ENCODE data around the gene KDSR.

DNA sequence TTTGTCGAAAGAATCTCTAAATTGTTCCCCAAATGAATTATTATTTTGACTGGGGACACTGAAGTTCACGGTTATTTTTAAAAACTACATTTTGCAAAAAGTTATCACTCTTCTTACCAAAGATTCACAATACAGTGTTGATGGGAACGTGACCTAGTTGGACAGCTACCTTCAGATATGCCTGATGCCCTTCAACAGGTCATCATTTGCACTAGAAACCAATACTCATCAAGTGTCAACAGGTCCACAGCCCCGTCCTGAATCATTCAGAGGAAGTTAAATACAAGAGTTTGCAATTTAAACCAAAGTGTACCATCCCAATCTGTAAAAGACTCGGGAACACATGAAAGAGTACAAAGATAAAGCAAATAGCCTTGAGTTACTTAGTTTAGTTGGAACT lies 75.7 kb downstream of the KDSR start:
- TF ChIP-seq POLR2A (conservative IDR thresholded peaks at IDR 0.05) (no peak), ZNF24 (IDR thresholded peaks at IDR 0.05) (no peak), SAFB2 (IDR thresholded peaks at IDR 0.05; ENCODE audit: borderline replicate concordance, low read depth, low read length, severe bottlenecking) (no peak), ATF7 (IDR thresholded peaks at IDR 0.05) (no peak), OTX1 (CRISPR knock-in tag; IDR thresholded peaks at IDR 0.05) (no peak), SMARCB1 (IDR thresholded peaks at IDR 0.05; ENCODE audit: insufficient read length, low read depth) (no peak)
- TF ChIP-seq, protein P1, sequence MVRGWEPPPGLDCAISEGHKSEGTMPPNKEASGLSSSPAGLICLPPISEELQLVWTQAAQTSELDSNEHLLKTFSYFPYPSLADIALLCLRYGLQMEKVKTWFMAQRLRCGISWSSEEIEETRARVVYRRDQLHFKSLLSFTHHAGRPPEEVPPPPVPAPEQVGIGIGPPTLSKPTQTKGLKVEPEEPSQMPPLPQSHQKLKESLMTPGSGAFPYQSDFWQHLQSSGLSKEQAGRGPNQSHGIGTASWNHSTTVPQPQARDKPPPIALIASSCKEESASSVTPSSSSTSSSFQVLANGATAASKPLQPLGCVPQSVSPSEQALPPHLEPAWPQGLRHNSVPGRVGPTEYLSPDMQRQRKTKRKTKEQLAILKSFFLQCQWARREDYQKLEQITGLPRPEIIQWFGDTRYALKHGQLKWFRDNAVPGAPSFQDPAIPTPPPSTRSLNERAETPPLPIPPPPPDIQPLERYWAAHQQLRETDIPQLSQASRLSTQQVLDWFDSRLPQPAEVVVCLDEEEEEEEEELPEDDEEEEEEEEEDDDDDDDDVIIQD (CRISPR knock-in tag; IDR thresholded peaks at IDR 0.05), result no peak
- TF ChIP-seq, protein P2, sequence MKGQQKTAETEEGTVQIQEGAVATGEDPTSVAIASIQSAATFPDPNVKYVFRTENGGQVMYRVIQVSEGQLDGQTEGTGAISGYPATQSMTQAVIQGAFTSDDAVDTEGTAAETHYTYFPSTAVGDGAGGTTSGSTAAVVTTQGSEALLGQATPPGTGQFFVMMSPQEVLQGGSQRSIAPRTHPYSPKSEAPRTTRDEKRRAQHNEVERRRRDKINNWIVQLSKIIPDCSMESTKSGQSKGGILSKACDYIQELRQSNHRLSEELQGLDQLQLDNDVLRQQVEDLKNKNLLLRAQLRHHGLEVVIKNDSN (CRISPR knock-in tag; IDR thresholded peaks at IDR 0.05), result no peak
- TF ChIP-seq, protein P3, sequence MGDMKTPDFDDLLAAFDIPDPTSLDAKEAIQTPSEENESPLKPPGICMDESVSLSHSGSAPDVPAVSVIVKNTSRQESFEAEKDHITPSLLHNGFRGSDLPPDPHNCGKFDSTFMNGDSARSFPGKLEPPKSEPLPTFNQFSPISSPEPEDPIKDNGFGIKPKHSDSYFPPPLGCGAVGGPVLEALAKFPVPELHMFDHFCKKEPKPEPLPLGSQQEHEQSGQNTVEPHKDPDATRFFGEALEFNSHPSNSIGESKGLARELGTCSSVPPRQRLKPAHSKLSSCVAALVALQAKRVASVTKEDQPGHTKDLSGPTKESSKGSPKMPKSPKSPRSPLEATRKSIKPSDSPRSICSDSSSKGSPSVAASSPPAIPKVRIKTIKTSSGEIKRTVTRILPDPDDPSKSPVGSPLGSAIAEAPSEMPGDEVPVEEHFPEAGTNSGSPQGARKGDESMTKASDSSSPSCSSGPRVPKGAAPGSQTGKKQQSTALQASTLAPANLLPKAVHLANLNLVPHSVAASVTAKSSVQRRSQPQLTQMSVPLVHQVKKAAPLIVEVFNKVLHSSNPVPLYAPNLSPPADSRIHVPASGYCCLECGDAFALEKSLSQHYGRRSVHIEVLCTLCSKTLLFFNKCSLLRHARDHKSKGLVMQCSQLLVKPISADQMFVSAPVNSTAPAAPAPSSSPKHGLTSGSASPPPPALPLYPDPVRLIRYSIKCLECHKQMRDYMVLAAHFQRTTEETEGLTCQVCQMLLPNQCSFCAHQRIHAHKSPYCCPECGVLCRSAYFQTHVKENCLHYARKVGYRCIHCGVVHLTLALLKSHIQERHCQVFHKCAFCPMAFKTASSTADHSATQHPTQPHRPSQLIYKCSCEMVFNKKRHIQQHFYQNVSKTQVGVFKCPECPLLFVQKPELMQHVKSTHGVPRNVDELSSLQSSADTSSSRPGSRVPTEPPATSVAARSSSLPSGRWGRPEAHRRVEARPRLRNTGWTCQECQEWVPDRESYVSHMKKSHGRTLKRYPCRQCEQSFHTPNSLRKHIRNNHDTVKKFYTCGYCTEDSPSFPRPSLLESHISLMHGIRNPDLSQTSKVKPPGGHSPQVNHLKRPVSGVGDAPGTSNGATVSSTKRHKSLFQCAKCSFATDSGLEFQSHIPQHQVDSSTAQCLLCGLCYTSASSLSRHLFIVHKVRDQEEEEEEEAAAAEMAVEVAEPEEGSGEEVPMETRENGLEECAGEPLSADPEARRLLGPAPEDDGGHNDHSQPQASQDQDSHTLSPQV (IDR thresholded peaks at IDR 0.05), result no peak
- TF ChIP-seq, protein P4, sequence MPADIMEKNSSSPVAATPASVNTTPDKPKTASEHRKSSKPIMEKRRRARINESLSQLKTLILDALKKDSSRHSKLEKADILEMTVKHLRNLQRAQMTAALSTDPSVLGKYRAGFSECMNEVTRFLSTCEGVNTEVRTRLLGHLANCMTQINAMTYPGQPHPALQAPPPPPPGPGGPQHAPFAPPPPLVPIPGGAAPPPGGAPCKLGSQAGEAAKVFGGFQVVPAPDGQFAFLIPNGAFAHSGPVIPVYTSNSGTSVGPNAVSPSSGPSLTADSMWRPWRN (IDR thresholded peaks at IDR 0.05; ENCODE audit: low read depth), result no peak
- TF ChIP-seq, protein P5, sequence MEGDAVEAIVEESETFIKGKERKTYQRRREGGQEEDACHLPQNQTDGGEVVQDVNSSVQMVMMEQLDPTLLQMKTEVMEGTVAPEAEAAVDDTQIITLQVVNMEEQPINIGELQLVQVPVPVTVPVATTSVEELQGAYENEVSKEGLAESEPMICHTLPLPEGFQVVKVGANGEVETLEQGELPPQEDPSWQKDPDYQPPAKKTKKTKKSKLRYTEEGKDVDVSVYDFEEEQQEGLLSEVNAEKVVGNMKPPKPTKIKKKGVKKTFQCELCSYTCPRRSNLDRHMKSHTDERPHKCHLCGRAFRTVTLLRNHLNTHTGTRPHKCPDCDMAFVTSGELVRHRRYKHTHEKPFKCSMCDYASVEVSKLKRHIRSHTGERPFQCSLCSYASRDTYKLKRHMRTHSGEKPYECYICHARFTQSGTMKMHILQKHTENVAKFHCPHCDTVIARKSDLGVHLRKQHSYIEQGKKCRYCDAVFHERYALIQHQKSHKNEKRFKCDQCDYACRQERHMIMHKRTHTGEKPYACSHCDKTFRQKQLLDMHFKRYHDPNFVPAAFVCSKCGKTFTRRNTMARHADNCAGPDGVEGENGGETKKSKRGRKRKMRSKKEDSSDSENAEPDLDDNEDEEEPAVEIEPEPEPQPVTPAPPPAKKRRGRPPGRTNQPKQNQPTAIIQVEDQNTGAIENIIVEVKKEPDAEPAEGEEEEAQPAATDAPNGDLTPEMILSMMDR (IDR thresholded peaks at IDR 0.05 in 2 of 3, conservative IDR thresholded peaks at IDR 0.05 in 1 of 3; ENCODE audit: insufficient read depth in 2 of 3, low read depth in 1 of 3, low read length in 3 of 3), result no peak
